ENCODE results near the gene PAOX.

Gene PAOX

GRCh38 chr10:133359554-133359971 is 19.5 kb upstream of the PAOX start (continued):
- TF ChIP-seq ZNF677 (tag by site-specific recombination; IDR thresholded peaks at IDR 0.05), result 0 out of 2 replicates have a peak, but pooled peaks have one; percentile 54
- 0 out of 2 replicates have a peak, but pooled peaks have one; percentile 51 for TF ChIP-seq ZNF350 (tag by site-specific recombination; IDR thresholded peaks at IDR 0.05)
- peak; percentile 71; the same call in 1 of the 2 replicates for TF ChIP-seq ZNF660 (tag by site-specific recombination; IDR thresholded peaks at IDR 0.05)
- peak; percentile 27; the same call in 1 of the 2 replicates for TF ChIP-seq ZNF561 (tag by site-specific recombination; IDR thresholded peaks at IDR 0.05; ENCODE audit: borderline replicate concordance)
- TF ChIP-seq ZNF174 (tag by site-specific recombination; IDR thresholded peaks at IDR 0.05), result 0 out of 2 replicates have a peak, but pooled peaks have one; percentile 12
- no peak for TF ChIP-seq SALL2 (tag by site-specific recombination; IDR thresholded peaks at IDR 0.05; ENCODE audit: borderline replicate concordance)
- TF ChIP-seq BCL6B (tag by site-specific recombination; IDR thresholded peaks at IDR 0.05), result peak; percentile 43; the same call in 1 of the 2 replicates
- no peak for TF ChIP-seq TRIM28 (IDR thresholded peaks at IDR 0.05; ENCODE audit: borderline replicate concordance, low read length)
- TF ChIP-seq ZNF404 (tag by site-specific recombination; IDR thresholded peaks at IDR 0.05), result no peak
- no peak for TF ChIP-seq ZNF280D (tag by site-specific recombination; IDR thresholded peaks at IDR 0.05)
- 0 out of 2 replicates have a peak, but pooled peaks have one; percentile 66 for TF ChIP-seq ZNF776 (tag by site-specific recombination; IDR thresholded peaks at IDR 0.05; ENCODE audit: borderline replicate concordance)
- no peak for TF ChIP-seq ZNF23 (tag by site-specific recombination; IDR thresholded peaks at IDR 0.05; ENCODE audit: borderline replicate concordance)
- TF ChIP-seq ZNF621 (tag by site-specific recombination; IDR thresholded peaks at IDR 0.05), result no peak
- TF ChIP-seq ZNF629 (tag by site-specific recombination; IDR thresholded peaks at IDR 0.05), result no peak
- TF ChIP-seq SCRT2 (tag by site-specific recombination; IDR thresholded peaks at IDR 0.05), result no peak
- TF ChIP-seq ZNF292 (tag by site-specific recombination; IDR thresholded peaks at IDR 0.05; ENCODE audit: borderline replicate concordance, low read depth), result no peak
- no peak for TF ChIP-seq ZBTB11 (tag by site-specific recombination; conservative IDR thresholded peaks at IDR 0.05; ENCODE audit: low read depth)
- TF ChIP-seq ZNF423 (tag by site-specific recombination; IDR thresholded peaks at IDR 0.05), result no peak
- TF ChIP-seq ZSCAN4 (tag by site-specific recombination; IDR thresholded peaks at IDR 0.05), result no peak
- TF ChIP-seq ZNF707 (tag by site-specific recombination; IDR thresholded peaks at IDR 0.05), result no peak
- TF ChIP-seq ZIC2 (tag by site-specific recombination; IDR thresholded peaks at IDR 0.05), result peak; percentile 34
- no peak for TF ChIP-seq ZFP3 (tag by site-specific recombination; IDR thresholded peaks at IDR 0.05; ENCODE audit: low read depth)
- TF ChIP-seq SCRT1 (tag by site-specific recombination; IDR thresholded peaks at IDR 0.05; ENCODE audit: borderline replicate concordance), result no peak
- no peak for TF ChIP-seq ZNF202 (tag by site-specific recombination; IDR thresholded peaks at IDR 0.05; ENCODE audit: borderline replicate concordance)
- 0 out of 2 replicates have a peak, but pooled peaks have one; percentile 58 for TF ChIP-seq ZNF112 (tag by site-specific recombination; IDR thresholded peaks at IDR 0.05)
- TF ChIP-seq ZBTB7A (tag by site-specific recombination; IDR thresholded peaks at IDR 0.05; ENCODE audit: low read depth), result no peak
- TF ChIP-seq ZNF274 (IDR thresholded peaks at IDR 0.05; ENCODE audit: low read length), result no peak
- TF ChIP-seq ZNF274 (tag by site-specific recombination; IDR thresholded peaks at IDR 0.05; ENCODE audit: borderline replicate concordance), result no peak

All from HEK293 (cell line).